K562 (cell line): ENCODE results near the gene SERPINA3. TPM values are rescaled to one million over a fixed set of nuclear protein-coding genes. Genes with fewer than 3 reads are reported as not detected.

ENCODE experiments used
- ATAC-seq: fragments of 200-7000 bp; cut with Tn5 transposase; 3 replicates; pipeline ENCODE4 v1.9.1; 2020; ENCODE audit warnings: moderate library complexity
- BruUV-seq: library from RNA; stranded (reverse); fragments of 400-500 nt; replicated peaks from 2 replicates; lab custom pipeline; 2021; lab: Mats Ljungman, UMichigan
- CTCF ChIA-PET: fragments of 300-600 bp; formaldehyde crosslinking; extraction: SDS; loops from one replicate; lab custom pipeline; 2021; ENCODE audit warnings: low intra/inter-chr PET ratio; lab: Yijun Ruan, JAX
- POLR2A ChIA-PET: fragments of 300-600, 350-650 bp; sonication (Branson Sonifier 250); formaldehyde crosslinking; extraction: SDS; loops from one replicate; lab custom pipeline; 2021; ENCODE audit warnings: antibody characterized with exemption, inconsistent platforms; lab: Yijun Ruan, JAX
- DNase-seq, 4 experiments: peaks; one replicate each; pipeline versions ENCODE4 v3.0.0 to v3.0.0-alpha.2; 2011 to 2018; ENCODE audit warnings: low spot score in 3 of 4, mixed read lengths in 3 of 4; ENCODE audit errors: extremely low read depth in 1 of 4
- FAIRE-seq: peaks from 2 replicates; lab custom pipeline; 2011; peaks lifted over from hg19 to GRCh38; lab: Jason Lieb, UNC
- H2AFZ ChIP-seq: 2 replicates; pipeline ENCODE4 v1.6.0; 2011; ENCODE audit warnings: low read depth, low read length, control low read depth, inconsistent platforms
- H3K27ac ChIP-seq: fragments of 200-600 bp; 3 replicates; pipeline ENCODE4 v1.8.0; 2011; ENCODE audit warnings: low read depth, mild to moderate bottlenecking, control low read depth, inconsistent platforms, low read length, moderate library complexity, mixed read lengths; ENCODE audit errors: extremely low read depth
- H3K27me3 ChIP-seq, 2 experiments: fragments of 300-600 bp in 1 of 2; 2 replicates in 1 of 2; 3 replicates in 1 of 2; pipeline versions ENCODE4 v1.6.0 to v1.8.0; 2011; ENCODE audit warnings: inconsistent platforms in 2 of 2, low read length in 2 of 2, mild to moderate bottlenecking in 1 of 2, mixed read lengths in 1 of 2, moderate library complexity in 1 of 2; ENCODE audit not compliant: control insufficient read depth in 2 of 2, insufficient read depth in 2 of 2
- H3K36me3 ChIP-seq: fragments of 300-600 bp; 3 replicates; pipeline ENCODE4 v1.8.0; 2011; ENCODE audit warnings: mild to moderate bottlenecking, low read length, inconsistent platforms; ENCODE audit not compliant: control insufficient read depth, insufficient read depth
- H3K4me1 ChIP-seq, 2 experiments: fragments of 200-600 bp in 1 of 2; replicated peaks in 1 of 2; 2 replicates in 1 of 2; 3 replicates in 1 of 2; pipeline versions ENCODE4 v1.5.1 to v1.8.0; 2011; ENCODE audit warnings: inconsistent platforms in 2 of 2, low read length in 2 of 2, mild to moderate bottlenecking in 1 of 2, mixed read lengths in 1 of 2, moderate library complexity in 1 of 2; ENCODE audit not compliant: control insufficient read depth in 2 of 2, insufficient read depth in 2 of 2
- H3K4me2 ChIP-seq: 2 replicates; pipeline ENCODE4 v1.6.1; 2011; ENCODE audit warnings: low read length, control low read depth, inconsistent platforms, mixed read lengths; ENCODE audit not compliant: insufficient read depth
- H3K4me3 ChIP-seq: fragments of 200-600 bp; sonication (generic), shearing (Covaris generic); 2 replicates; pipeline ENCODE4 v1.5.1; 2016; ENCODE audit warnings: control low read depth, inconsistent platforms
- H3K79me2 ChIP-seq: fragments of 200-600 bp; 3 replicates; pipeline ENCODE4 v1.8.0; 2011; ENCODE audit warnings: low read length, inconsistent platforms; ENCODE audit not compliant: control insufficient read depth, insufficient read depth
- H3K9ac ChIP-seq, 2 experiments: 2 replicates each; pipeline versions ENCODE4 v1.6.0 to v1.6.1; 2011; ENCODE audit warnings: low read depth in 2 of 2, low read length in 2 of 2, control low read depth in 1 of 2, inconsistent platforms in 1 of 2, mild to moderate bottlenecking in 1 of 2, mixed read lengths in 1 of 2; ENCODE audit not compliant: insufficient read depth in 1 of 2
- H3K9me1 ChIP-seq: one replicate; pipeline ENCODE4 v1.6.0; 2011; ENCODE audit warnings: inconsistent platforms, mild to moderate bottlenecking, low read length, moderate library complexity; ENCODE audit not compliant: control insufficient read depth, insufficient read depth
- H3K9me3 ChIP-seq: replicated peaks from 2 replicates; pipeline ENCODE4 v1.5.1; 2011; ENCODE audit warnings: low read depth, low read length, inconsistent platforms; ENCODE audit not compliant: control insufficient read depth, insufficient read depth
- H4K20me1 ChIP-seq: replicated peaks from 2 replicates; pipeline ENCODE4 v1.6.1; 2011; ENCODE audit warnings: low read length, inconsistent platforms, mixed read lengths; ENCODE audit not compliant: control insufficient read depth, insufficient read depth
- CHD4 ChIP-seq: fragments of 200-600 bp; sonication (generic); IDR thresholded peaks from 3 replicates; pipeline ENCODE4 v1.6.1; 2012; ENCODE audit warnings: low read depth, mild to moderate bottlenecking, mixed read lengths, low read length, inconsistent platforms; ENCODE audit not compliant: insufficient read depth, insufficient replicate concordance, poor library complexity, severe bottlenecking
- CTBP1 ChIP-seq: fragments of 450-650 bp; IDR thresholded peaks from 2 replicates; pipeline ENCODE4 v1.6.1; 2016; ENCODE audit warnings: borderline replicate concordance
- SIX5 ChIP-seq, 2 experiments: IDR thresholded peaks; 2 replicates each; pipeline ENCODE4 v1.6.1; 2011; ENCODE audit warnings: low read length in 2 of 2, borderline replicate concordance in 1 of 2, low read depth in 1 of 2, mild to moderate bottlenecking in 1 of 2, moderate library complexity in 1 of 2; ENCODE audit not compliant: insufficient read depth in 1 of 2
- WGBS: fragments of 100-300 bp; shearing (Covaris generic); methylation state at CpG from one replicate; pipeline ENCODE4 v1.1.6; 2016; ENCODE audit warnings: low coverage, mixed read lengths; ENCODE audit not compliant: insufficient coverage; ENCODE audit errors: missing lambda C conversion rate; 5-methylcytosine and 5-hydroxymethylcytosine counted together
- in situ Hi-C: fragments of 300-500 bp; cut with MboI; formaldehyde crosslinking; loops from 4 replicates; pipeline ENCODE4 v1.15.0; 2018; ENCODE audit warnings: inconsistent platforms, mixed read lengths
- intact Hi-C: fragments of 100-400 bp; cut with micrococcal nuclease; formaldehyde crosslinking; loops from 2 replicates; pipeline ENCODE4 v1.14.2; 2022
- polyA plus RNA-seq, 8 experiments: library from polyadenylated mRNA; depleted of rRNA in 4 of 8; stranded (reverse) in 5 of 8; unstranded in 3 of 8; fragments of >200 nt; fragmentation: Nextera tagmentation in 2 of 8; fragmentation: Illumina TruSeq in 1 of 8; extraction: Ambion mirVana in 2 of 8; extraction: Trizol in 1 of 8; gene quantifications; 2 replicates each; pipeline versions ENCODE4 v1.2.1 to v1.2.3, GENCODE V29; 2011 to 2014; ENCODE audit warnings: inconsistent platforms in 1 of 8, missing spikeins in 1 of 8
- total RNA-seq, 7 experiments: library from RNA; depleted of rRNA in 6 of 7; stranded (reverse); fragments of >200 nt in 6 of 7; fragmentation: Illumina TruSeq in 2 of 7; extraction: Trizol in 2 of 7; gene quantifications; 2 replicates each; pipeline versions ENCODE4 v1.2.1 to v1.2.3, GENCODE V29; 2011 to 2021; ENCODE audit warnings: low replicate concordance in 1 of 7

Gene SERPINA3
- total and polyA plus RNA-seq, 9 of the 15 experiments (the other 6 are each of a cell fraction or from before 2014, with no cell fraction given), result 2.3 TPM; not detected in 8

DNA sequence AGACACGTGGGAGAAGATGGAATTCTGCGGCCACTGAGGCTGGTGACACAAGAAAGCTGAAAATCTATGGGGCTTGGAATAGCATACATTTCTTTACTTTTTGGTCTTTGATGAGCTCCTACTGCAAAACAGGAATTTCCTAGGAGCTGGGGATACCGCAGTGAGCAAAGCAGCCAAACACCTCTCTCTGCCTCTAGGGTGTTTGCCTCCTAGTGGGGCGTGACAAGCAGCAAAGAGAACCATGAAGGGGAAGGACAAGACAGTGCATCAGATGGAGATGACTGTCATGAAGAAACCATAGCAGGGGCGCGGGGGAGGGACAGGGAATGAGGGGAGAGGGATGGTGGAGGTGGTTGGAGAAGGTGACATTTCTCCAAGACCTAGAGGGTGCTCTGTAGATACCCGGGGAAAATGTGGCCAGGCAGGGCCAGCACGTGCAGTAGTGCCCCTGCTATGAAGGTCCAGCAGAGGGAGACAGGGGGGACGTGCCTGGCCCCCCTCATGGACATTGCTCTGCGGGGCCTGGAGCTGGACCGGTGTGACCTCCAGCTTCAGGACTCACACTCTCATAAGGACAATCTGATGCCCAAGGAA lies 58.6 kb downstream of the SERPINA3 start (continued):
- no peak for TF ChIP-seq CHD4

GRCh38 chr14:94671870-94672444 lies 59.8 kb downstream of the SERPINA3 start:
- H3K4me2 ChIP-seq, result no peak overlapping the region
- H3K9ac ChIP-seq, result no peak overlapping the region
- H3K27ac ChIP-seq, result no peak overlapping the region
- DNase-seq (no peak), FAIRE-seq (no peak), ATAC-seq (no peak)
- H3K36me3 ChIP-seq, result no peaks in the 10 kb centered on the region
- 0% methylated on average over 5 of the region's 7 CpGs for WGBS
- TF ChIP-seq SIX5 (IDR thresholded peaks at IDR 0.05; ENCODE audit: borderline replicate concordance in 1 of 2, insufficient read depth in 1 of 2, low read depth in 1 of 2, low read length in 2 of 2) (no peak), CTBP1 (no peak)
- H3K4me1 ChIP-seq, result no peaks in the 10 kb centered on the region
- intact Hi-C loops, result no loop called here
- no peaks in the 10 kb centered on the region for H3K27me3 ChIP-seq
- no peaks in the 10 kb centered on the region for H4K20me1 ChIP-seq
- H3K4me3 ChIP-seq, result no peak overlapping the region
- BruUV-seq, result no TSS peak
- CTCF ChIA-PET, result no interaction called here
- no peaks in the 10 kb centered on the region for H3K9me1 ChIP-seq
- POLR2A ChIA-PET, result no interaction called here
- in situ Hi-C loops, result no loop called here
- H2AFZ ChIP-seq, result no peak overlapping the region
- H3K79me2 ChIP-seq, result no peaks in the 10 kb centered on the region
- no peaks in the 10 kb centered on the region for H3K9me3 ChIP-seq
